ENCODE data around the gene SLC12A8.
A peak's percentile ranks its signal among the peaks of the same experiment; 100 is the strongest.

SLC12A8 gene

DNA sequence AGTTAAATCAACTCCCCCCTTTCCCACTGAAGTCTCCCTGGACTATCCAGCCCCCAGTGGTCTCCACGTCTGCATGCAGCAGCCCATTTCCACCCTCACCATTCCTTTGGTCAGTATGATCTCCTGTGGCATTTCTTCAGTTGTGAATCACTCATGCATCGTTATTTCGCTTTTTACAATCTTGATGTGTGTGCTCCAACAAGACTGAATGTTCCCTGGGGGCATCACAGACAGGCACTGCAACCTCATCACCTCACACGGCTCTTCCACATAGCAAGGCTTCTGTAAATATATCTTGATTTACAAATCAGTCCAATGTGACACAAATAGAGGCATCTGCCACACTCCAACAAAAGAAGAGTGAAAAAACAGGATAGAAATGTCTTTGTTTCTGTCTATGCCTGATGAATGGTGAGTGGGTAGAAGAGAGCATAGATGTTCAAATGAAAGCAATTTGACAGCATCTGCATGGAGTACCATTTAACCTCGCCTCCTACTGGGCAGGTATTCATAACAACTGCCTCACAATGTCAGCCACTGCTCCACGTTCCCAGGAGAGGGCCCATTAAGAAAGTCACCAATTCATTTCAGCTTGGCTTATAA lies 162.0 kb downstream of the SLC12A8 start:
- peak; percentile 36 for DNase-seq

DNA sequence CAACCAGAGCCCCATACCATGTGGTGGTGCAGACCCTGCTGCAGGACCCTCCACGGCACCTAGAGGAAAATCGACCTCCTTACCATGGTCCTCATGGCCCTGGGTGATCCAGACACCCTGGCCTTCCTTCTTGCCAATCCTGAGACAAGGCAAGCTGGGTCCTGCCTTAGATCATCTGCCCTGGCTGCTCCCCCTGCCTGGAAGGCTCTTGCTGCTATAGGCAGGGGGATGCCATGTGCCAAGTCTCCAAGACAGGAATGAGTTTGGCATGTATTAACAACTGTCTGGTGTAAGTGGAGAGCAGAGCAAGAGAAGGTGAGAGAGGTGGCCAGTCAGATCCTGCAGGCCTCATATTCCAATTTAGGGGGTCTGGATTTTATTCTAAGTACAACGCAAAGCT lies 164.3 kb downstream of the SLC12A8 start:
- no peak for DNase-seq

DNA sequence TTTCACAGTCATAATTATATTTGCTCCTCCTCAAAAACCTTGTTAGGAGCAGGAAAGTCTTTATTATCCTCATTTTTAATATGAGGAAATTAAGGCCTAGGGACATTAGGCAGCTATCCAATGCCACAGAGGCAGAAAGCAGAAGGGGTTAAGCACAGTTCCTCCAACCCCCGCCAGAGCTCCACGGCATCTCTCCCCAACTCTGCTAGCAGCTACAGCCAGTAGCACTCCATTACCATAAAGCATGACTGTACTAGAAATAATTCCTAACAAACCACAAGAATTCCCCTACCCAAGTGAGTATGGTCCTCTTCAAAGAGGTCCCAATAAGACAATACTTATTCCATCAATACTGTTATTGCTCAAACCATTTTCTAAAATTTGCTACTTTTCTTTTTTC lies 166.6 kb downstream of the SLC12A8 start:
- DNase-seq, result peak; percentile 82

DNA sequence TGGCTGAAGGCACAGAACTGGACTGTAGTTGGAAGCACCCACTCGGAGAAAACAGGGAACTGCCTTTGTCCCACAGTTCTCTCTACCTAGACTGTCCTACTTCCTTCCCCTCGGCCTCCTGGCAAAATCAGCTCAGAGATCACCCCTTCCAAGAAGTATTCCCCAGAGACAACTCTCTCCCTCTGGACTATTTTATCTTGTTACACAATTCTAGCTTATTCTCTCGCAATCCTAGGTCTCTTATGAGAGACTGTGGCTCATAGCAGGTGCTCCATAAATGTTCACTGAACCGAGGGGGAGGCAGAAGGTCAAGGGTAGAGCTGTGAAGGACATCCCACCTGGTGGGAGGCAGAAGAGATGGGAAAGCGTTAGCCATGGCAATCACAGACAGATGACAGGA lies 167.4 kb downstream of the SLC12A8 start:
- peak; percentile 33 for DNase-seq

DNA sequence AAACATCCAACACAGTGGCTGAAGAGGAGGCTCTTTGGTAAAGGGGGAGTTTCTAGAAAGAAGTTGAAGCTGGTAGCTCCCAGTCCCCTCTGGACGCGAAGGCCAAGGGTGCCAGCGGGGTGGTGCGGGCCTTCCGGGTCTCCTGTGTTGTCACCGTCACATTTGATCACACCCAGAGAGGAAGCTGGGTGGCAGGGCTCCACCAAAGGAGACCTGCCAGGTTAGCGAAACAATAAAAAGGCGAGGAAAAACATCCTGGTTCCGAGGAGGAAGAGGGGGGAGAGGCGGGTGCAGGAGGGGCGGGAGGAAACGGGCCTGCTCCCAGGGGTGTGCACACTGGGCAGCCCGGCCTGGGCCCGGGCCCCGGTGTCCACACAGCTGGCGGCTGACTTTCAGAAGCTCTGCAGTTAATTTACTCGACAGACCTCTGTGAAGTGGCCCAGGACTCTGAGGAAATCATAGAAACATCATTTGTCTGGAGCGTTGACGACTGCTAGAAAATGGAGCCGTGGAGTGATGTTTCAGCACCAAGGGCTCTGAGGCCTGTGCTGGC lies 168.9 kb downstream of the SLC12A8 start:
- peak; percentile 45 for DNase-seq

DNA sequence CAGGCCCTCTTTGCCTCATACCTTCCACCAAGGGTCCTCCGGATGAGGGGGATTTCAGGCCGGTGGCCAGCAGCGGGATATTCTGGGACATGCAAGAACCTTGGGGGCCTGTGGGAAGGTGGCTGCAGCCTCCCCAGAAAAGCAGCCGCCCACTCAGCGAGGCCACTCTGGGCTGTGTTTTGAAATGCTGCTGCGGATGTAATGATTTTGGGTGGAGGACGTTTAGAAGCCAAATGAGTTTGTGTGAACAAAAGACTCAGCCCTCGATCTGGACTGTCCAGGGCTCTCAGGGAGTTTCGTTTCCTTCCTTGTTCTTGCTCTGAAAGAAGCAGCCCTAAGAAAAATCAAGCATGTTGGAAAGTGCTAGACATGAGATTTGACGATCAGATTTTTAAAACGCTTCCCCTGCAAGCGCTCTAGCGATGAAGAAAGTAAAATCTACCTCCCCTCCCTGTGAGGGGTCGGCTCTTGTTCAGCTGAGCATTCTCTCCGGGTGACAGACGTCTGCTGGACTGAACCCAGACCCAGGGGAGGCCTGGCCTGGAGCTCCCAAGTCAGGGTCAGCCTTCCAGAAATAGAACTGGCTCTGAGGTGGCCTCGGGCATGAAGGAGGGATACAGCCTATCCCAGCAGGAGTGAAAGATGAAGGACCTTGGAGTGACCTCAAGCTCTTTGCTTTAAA lies 169.7 kb downstream of the SLC12A8 start:
- DNase-seq, result peak; percentile 82

DNA sequence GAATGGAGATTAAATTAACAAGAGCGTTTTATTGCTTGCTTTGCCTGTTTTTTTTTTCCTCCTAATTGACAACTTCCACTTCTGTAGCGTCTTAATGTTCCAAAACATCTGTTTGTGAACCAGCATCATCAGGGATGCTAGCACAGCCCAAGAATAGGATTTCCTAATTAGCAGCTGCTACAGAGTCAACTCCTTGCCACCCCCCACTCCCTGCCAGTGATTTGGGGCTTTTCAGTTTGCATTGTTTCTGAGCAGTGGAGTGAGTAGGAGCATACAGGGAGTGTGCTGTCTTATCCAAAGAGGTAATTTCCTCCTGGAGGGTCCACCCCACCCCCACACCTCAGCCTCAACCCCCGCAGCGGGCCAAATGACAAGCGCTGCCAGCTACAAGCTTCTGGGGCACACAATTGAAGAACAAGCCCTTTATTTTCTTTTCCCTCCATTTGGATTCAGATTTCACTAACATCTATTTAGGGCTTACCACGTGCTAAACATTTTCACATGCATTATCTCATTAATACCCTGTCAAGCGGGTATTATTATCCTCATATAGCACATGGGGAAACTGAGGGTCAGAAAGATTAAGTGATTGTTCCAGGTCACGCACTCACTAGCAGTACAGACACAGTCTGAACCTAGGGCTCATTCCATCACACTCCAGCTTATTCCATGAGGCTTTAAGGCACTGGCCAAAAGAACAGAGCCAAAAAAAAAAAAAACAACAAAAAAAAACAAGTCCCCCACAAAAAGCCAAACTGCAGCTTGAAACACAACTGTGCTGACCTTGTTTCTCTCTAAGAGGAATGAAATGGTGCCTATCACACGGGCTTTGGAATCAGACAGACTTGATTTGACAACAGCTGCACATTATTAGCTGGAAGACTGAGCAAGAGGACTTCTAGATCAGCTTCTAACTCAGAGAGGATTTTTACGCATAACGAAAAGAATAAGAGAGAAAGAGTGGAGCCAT lies 173.1 kb downstream of the SLC12A8 start:
- peak; percentile 37 for DNase-seq

DNA sequence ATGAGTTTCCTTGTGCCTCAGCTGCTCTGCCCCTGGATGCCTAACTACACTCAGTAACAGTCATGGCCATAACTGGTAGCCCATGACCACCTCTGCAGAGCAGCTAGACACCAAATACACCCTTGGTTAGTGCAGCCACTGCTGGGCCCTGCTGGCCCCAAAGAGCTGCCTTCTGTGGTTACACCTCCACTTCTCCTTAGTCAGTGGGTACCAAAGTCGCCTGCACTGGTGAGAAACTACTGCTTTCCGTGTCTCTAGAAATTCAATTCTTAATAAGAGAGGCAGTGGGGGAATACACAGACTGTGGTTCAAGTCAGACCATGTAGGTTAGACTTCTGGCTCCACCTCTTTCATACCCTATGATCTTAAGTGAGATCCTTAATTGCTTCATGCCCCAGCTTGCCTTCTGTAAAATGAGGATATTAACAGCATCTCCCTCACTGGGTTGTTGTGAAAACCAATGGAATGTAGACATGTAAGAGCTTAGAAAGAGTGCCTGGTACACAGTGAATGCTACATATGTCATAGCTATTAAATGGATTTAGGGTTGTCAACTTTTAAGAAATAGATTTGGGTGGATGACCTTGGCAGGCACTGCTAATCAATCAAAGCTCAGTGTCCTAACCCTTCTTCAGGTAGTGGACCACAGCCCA lies 174.9 kb downstream of the SLC12A8 start:
- DNase-seq, result peak; percentile 22

DNA sequence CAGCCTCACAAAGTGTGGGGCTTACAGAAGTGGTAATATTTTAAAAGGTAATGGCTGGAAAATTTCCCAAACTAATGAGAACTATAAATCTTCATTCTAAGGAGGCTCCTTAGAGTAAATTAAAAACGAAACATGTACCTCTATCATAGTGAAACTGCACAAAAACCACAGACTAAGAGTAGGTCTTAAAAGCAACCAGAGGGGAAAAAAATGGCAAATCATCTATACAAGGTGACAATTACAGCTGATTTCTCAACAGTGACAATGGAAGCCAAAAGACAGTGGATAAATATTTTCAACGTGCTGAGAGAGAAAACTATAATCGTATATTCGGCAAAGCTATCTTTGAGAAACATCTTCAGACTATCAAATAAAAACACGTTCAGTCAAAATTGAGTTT lies 177.3 kb downstream of the SLC12A8 start:
- no peak for DNase-seq

DNA sequence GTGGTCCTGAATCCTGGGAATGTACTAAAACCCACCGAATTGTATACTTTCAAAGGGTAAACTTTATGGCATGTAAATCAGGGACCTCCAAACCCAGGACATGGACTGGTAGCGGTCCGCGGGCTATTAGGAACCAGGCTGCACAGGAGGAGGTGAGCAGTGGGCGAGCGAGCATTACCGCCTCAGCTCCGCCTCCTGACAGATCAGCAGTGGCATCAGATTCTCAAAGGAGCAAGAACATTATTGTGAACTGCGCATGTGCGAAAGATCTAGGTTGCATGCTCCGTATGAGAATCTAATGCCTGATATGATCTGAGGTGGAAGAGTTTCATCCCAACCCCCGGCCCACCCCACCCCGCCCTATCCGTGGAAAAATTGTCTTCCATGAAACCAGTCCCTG lies 178.9 kb downstream of the SLC12A8 start:
- peak; percentile 41 for DNase-seq

DNA sequence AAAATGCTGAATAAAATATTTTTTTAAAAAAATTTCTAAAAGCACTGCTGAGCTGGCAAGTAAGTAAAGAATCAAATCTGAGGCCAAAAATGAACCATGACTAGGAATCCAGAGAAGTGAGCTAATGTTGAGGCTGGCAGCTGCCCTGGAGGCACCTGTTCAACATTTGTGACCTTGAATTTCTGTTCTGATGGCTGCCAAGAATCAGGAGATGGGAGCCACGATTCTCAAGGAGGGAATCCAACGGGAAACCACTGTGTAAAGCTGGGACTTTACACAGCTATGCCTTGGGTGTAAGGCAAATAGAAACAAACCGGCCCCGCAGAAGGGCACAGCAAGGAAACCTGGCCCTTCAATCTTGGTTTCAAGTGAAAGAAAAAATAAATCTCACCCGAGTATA lies 179.4 kb downstream of the SLC12A8 start:
- DNase-seq, result peak; percentile 34

DNA sequence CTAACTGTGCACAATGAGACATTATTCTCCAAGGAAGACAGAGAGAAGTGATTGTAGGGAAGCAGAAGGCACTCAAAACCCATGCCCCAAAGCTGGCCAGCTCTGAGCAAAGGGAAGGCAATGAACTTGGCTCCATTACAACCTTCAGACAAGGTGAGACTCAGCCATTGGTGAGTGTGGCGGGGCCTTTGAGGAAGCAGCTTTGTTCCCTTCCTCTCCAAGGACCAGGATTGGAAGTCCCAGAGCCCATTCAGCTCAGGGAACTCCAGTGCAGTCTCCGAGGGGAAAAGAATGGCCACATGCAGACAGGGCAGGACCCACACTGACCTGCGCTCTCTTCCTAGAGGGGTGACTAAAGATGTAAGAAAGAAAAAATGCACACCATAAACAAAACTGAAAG lies 179.9 kb downstream of the SLC12A8 start:
- DNase-seq, result no peak
